ENCODE measurements around the gene THBD.

Gene THBD

GRCh38 chr20:23090147-23090546 lies 40.7 kb upstream of the THBD start:
- FAIRE-seq (no peak), DNase-seq (ENCODE audit: insufficient read length, low spot score) (no peak)
- no peak for TF ChIP-seq POLR2A (IDR thresholded peaks at IDR 0.05; ENCODE audit: low read depth, low read length)

GRCh38 chr20:23088866-23089265 lies 39.4 kb upstream of the THBD start:
- no peak for TF ChIP-seq POLR2A (IDR thresholded peaks at IDR 0.05; ENCODE audit: low read depth, low read length)
- FAIRE-seq: no peak
- DNase-seq (ENCODE audit: insufficient read length, low spot score): no peak

GRCh38 chr20:23087587-23088251 lies 38.2 kb upstream of the THBD start:
- no peak for FAIRE-seq
- TF ChIP-seq POLR2A (IDR thresholded peaks at IDR 0.05; ENCODE audit: low read depth, low read length): no peak
- DNase-seq (ENCODE audit: insufficient read length, low spot score): no peak

- DNase-seq (ENCODE audit: insufficient read length, low spot score) (no peak), FAIRE-seq (no peak)
- no peak for TF ChIP-seq POLR2A (IDR thresholded peaks at IDR 0.05; ENCODE audit: low read depth, low read length)
Observed at GRCh38 chr20:23086931-23087411, 37.5 kb upstream of the THBD start.

GRCh38 chr20:23086056-23086566 lies 36.6 kb upstream of the THBD start, which contains the start of gene CD93:
Gene CD93 (minus strand): TSS chr20:23086324. CDS start chr20:23086192, 132 bp downstream.
- FAIRE-seq (no peak), DNase-seq (ENCODE audit: insufficient read length, low spot score) (no peak)
- TF ChIP-seq POLR2A (IDR thresholded peaks at IDR 0.05; ENCODE audit: low read depth, low read length): no peak

GRCh38 chr20:23085436-23086055 lies 36.1 kb upstream of the THBD start:
- DNase-seq (ENCODE audit: insufficient read length, low spot score) (no peak), FAIRE-seq (no peak)
- no peak for TF ChIP-seq POLR2A (IDR thresholded peaks at IDR 0.05; ENCODE audit: low read depth, low read length)

- DNase-seq (ENCODE audit: insufficient read length, low spot score): no peak
- no peak for FAIRE-seq
- TF ChIP-seq POLR2A (IDR thresholded peaks at IDR 0.05; ENCODE audit: low read depth, low read length): no peak
Observed at GRCh38 chr20:23084845-23085365, 35.4 kb upstream of the THBD start.

- TF ChIP-seq POLR2A (IDR thresholded peaks at IDR 0.05; ENCODE audit: low read depth, low read length): no peak
- no peak for DNase-seq (ENCODE audit: insufficient read length, low spot score)
- FAIRE-seq: no peak
Observed at GRCh38 chr20:23084282-23084844, 34.9 kb upstream of the THBD start.

GRCh38 chr20:23083553-23084220 lies 34.2 kb upstream of the THBD start:
- DNase-seq (ENCODE audit: insufficient read length, low spot score): no peak
- no peak for TF ChIP-seq POLR2A (IDR thresholded peaks at IDR 0.05; ENCODE audit: low read depth, low read length)
- no peak for FAIRE-seq

- TF ChIP-seq POLR2A (IDR thresholded peaks at IDR 0.05; ENCODE audit: low read depth, low read length): no peak
- no peak for DNase-seq (ENCODE audit: insufficient read length, low spot score)
- no peak for FAIRE-seq
Observed at GRCh38 chr20:23082846-23083552, 33.5 kb upstream of the THBD start.

GRCh38 chr20:23081263-23081819 lies 31.9 kb upstream of the THBD start:
- TF ChIP-seq POLR2A (IDR thresholded peaks at IDR 0.05; ENCODE audit: low read depth, low read length): no peak
- DNase-seq (ENCODE audit: insufficient read length, low spot score): no peak
- FAIRE-seq: no peak

GRCh38 chr20:23080521-23080920 lies 31.0 kb upstream of the THBD start:
- FAIRE-seq: no peak
- DNase-seq (ENCODE audit: insufficient read length, low spot score): no peak

GRCh38 chr20:23079926-23080325 lies 30.5 kb upstream of the THBD start:
- TF ChIP-seq POLR2A (IDR thresholded peaks at IDR 0.05; ENCODE audit: low read depth, low read length): no peak
- no peak for FAIRE-seq
- no peak for DNase-seq (ENCODE audit: insufficient read length, low spot score)

More at GRCh38 chr20:23080521-23080920, 31.0 kb upstream of the THBD start:
- TF ChIP-seq POLR2A (IDR thresholded peaks at IDR 0.05; ENCODE audit: low read depth, low read length): no peak
